Activated CD8-positive, alpha-beta T cell treated with anti-CD3 and anti-CD28 coated beads, Interleukin-2, amount 10 ng/mL, durations not matched to agents 7 days and 5 days (primary cell): ENCODE measurements around the gene CEP83. TPM values are rescaled to one million over a fixed set of nuclear protein-coding genes. Genes with fewer than 3 reads are reported as not detected.
A peak's percentile ranks its signal among the peaks of the same experiment; 100 is the strongest.
"Not testable (repeated sequence)": the region's sequence is repeated elsewhere in the genome, so short reads cannot be mapped to it uniquely, and the experiment has no call there.

Experiments used
- ATAC-seq: fragments of 150-1000 bp; cut with Tn5 transposase; one replicate; pipeline ENCODE4 v1.10.0; 2021; ENCODE audit warnings: moderate library complexity
- CTCF ChIA-PET: fragments of 350-600 bp; sonication (Branson Sonifier 250); formaldehyde crosslinking; loops from one replicate; lab custom pipeline; 2021; ENCODE audit warnings: antibody characterized with exemption; lab: Charles Lee
- POLR2A ChIA-PET: fragments of 350-600 bp; sonication (Branson Sonifier 250); formaldehyde crosslinking; loops from one replicate; lab custom pipeline; 2021; ENCODE audit warnings: antibody characterized with exemption; lab: Charles Lee
- DNase-seq: peaks from one replicate; pipeline ENCODE4 v3.0.0-alpha.2; 2020
- H3K27ac Mint-ChIP-seq: one replicate; pipeline ENCODE4 v1.8.0; 2021; ENCODE audit warnings: mild to moderate bottlenecking, mixed read lengths
- H3K27me3 Mint-ChIP-seq: one replicate; pipeline ENCODE4 v1.8.0; 2021; ENCODE audit warnings: low read depth, mixed read lengths
- H3K36me3 Mint-ChIP-seq: one replicate; pipeline ENCODE4 v1.8.0; 2021; ENCODE audit warnings: low read depth, mixed read lengths
- H3K4me1 Mint-ChIP-seq: one replicate; pipeline ENCODE4 v1.8.0; 2021; ENCODE audit warnings: low read depth, mixed read lengths
- H3K4me3 Mint-ChIP-seq: one replicate; pipeline ENCODE4 v1.8.0; 2021; ENCODE audit warnings: mild to moderate bottlenecking, mixed read lengths
- H3K9me3 Mint-ChIP-seq: one replicate; pipeline ENCODE4 v1.8.0; 2022; ENCODE audit warnings: mixed read lengths; ENCODE audit not compliant: insufficient read depth
- total RNA-seq, 2 experiments: library from RNA; stranded (reverse); gene quantifications; one replicate each; pipeline ENCODE4 v1.2.3, GENCODE V29; 2021

CEP83 gene
- total RNA-seq, 2 experiments from 2014 or later = 23.4 to 23.9 TPM

DNA sequence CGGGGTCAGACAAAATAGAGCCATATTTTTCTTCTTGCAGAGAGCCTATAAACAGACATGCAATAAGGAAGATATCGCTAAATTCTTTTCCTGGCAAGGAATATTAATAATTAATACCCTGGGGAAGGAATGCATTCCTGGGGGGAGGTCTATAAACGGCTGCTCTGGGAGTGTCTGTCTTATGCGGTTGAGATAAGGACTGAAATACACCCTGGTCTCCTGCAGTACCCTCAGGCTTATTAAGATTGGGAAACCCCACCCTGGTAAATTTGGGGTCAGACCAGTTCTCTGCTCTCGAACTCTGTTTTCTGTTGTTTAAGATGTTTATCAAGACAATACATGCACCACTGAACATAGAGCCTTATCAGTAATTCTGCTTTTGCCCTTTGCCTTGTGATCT, 61.0 kb downstream of the CEP83 start:
- DNase-seq, H3K4me1 Mint-ChIP-seq, H3K4me3 Mint-ChIP-seq, ATAC-seq, H3K27me3 Mint-ChIP-seq, POLR2A ChIA-PET, CTCF ChIA-PET, H3K27ac Mint-ChIP-seq: not testable (repeated sequence)
- peaks cover 59% of the 10 kb centered on the region for H3K36me3 Mint-ChIP-seq
- H3K9me3 Mint-ChIP-seq = peaks cover 25% of the 10 kb centered on the region

DNA sequence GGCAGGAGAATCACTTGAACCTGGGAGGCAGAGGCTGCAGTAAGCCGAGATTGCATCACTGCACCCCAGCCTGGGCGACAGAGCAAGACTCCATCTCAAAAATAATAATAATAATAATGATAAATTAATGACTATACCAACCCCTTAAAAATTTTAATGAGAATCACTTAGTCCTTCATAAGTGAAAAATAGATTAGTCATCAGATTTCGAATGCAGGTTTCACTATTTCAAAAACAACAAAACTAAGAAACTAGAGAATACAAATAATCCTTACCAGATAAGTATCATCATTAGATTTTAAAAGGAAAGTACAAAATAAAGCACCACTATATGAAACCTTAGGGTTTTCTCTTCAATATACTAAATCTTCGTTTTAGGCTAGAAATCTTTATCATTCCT, 62.3 kb downstream of the CEP83 start:
- H3K27ac Mint-ChIP-seq = no peak overlapping the region
- H3K27me3 Mint-ChIP-seq = no peaks in the 10 kb centered on the region
- peaks cover 25% of the 10 kb centered on the region for H3K9me3 Mint-ChIP-seq
- ATAC-seq (no peak), DNase-seq (no peak)
- POLR2A ChIA-PET = no interaction called here
- H3K36me3 Mint-ChIP-seq = peaks cover 58% of the 10 kb centered on the region
- CTCF ChIA-PET = no interaction called here
- no peaks in the 10 kb centered on the region for H3K4me1 Mint-ChIP-seq
- H3K4me3 Mint-ChIP-seq = no peak overlapping the region

DNA sequence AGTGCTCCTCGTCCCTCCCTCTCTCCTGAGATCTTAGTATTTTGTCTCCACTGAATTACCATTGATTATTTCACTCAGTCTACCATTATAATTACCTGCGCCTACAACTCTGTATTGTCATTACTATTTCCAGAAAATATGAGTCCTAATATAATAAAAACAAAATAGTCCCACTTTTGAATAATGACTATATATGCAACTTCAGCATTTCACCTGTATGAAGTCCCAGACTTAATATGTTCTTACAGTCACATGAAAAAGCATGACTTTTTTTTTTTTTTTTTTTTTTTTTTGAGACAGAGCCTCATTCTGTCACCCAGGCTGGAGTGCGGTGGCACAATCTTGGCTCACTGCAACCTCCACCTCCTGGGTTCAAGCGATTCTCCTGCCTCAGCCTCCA, 63.7 kb downstream of the CEP83 start:
- Mint-ChIP-seq H3K36me3 (peaks cover 53% of the 10 kb centered on the region), H3K9me3 (peaks cover 18% of the 10 kb centered on the region)
- H3K4me3 Mint-ChIP-seq, H3K27me3 Mint-ChIP-seq, POLR2A ChIA-PET, CTCF ChIA-PET, H3K27ac Mint-ChIP-seq, ATAC-seq, DNase-seq, H3K4me1 Mint-ChIP-seq: not testable (repeated sequence)

DNA sequence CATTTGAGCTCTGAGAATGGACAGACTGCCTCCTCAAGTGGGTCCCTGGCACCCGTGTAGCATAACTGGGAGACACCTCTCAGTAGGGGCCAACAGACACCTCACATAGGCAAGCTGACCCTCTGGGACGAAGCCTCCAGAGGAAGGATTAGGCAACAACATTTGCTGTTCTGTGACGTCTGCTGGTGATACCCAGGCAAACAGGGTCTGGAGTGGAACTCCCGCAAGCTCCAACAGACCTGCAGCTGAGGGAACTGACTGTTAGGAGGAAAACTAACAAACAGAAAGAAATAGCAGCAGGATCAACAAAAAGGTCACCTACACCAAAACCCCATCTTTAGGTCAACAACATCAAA, 69.6 kb downstream of the CEP83 start:
- H3K27me3 Mint-ChIP-seq = no peaks in the 10 kb centered on the region
- H3K27ac Mint-ChIP-seq = no peak overlapping the region
- no peaks in the 10 kb centered on the region for H3K4me1 Mint-ChIP-seq
- H3K36me3 Mint-ChIP-seq = peaks cover 48% of the 10 kb centered on the region
- ChIA-PET CTCF (no interaction called here), POLR2A (no interaction called here)
- ATAC-seq = no peak
- H3K4me3 Mint-ChIP-seq = no peak overlapping the region
- no peak for DNase-seq
- peaks cover 7% of the 10 kb centered on the region for H3K9me3 Mint-ChIP-seq

DNA sequence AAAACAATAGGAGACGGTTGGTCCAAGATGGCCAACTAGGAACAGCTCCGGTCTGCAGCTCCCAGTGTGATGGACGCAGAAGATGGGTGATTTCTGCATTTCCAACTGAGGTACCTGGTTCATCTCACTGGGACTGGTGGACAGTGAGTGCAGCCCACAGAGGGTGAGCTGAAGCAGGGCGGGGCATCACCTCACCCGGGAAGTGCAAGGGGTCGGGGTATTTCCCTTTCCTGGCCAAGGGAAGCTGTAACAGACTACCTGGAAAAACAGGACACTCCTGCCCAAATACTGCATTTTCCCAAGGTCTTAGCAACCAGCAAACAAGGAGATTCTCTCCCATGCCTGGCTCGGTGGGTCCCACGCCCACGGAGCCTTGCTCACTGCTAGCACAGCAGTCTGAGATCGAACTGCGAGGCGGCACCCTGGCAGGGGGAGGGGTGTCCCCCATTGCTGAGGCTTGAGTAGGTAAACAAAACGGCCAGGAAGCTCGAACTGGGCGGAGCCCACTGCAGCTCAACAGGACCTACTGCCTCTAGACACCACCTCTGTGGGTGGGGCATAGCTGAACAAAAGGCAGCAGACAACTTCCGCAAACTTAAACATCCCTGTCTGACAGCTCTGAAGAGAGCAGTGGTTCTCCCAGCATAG, 70.1 kb downstream of the CEP83 start:
- ATAC-seq, CTCF ChIA-PET, POLR2A ChIA-PET, DNase-seq, H3K4me1 Mint-ChIP-seq, H3K27ac Mint-ChIP-seq, H3K4me3 Mint-ChIP-seq, H3K27me3 Mint-ChIP-seq: not testable (repeated sequence)
- peaks cover 49% of the 10 kb centered on the region for H3K36me3 Mint-ChIP-seq
- H3K9me3 Mint-ChIP-seq = peaks cover 12% of the 10 kb centered on the region

DNA sequence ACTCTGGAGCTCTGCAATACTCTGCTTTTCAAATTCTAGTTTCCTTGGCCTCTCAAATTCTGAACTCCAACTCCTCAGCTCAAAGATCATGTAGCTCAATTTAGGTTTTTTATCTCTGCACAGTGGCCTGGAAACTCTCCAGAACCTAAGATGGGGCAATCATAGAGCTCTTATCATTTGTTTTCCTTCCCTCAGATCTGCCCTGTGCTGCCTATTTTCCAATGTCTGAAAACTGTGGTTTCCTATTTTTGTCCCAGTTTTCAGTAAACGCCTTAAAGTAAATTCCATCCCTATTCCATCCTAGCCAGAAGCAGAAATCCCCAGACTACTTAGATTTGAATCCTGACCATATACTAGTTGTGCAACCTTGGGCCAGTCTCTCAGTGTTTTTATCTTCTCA, 73.2 kb downstream of the CEP83 start:
- Mint-ChIP-seq H3K4me1 (no peaks in the 10 kb centered on the region), H3K9me3 (peaks cover 26% of the 10 kb centered on the region), H3K4me3 (no peak overlapping the region), H3K27ac (no peak overlapping the region), H3K27me3 (no peaks in the 10 kb centered on the region), H3K36me3 (peaks cover 51% of the 10 kb centered on the region)
- DNase-seq (no peak), ATAC-seq (no peak)
- POLR2A ChIA-PET = interaction anchor here (1.0 kb wide), 1 partner anchor 123 kb away, joined by 3 read pairs; no protein-coding TSS in a partner anchor
- CTCF ChIA-PET = no interaction called here

DNA sequence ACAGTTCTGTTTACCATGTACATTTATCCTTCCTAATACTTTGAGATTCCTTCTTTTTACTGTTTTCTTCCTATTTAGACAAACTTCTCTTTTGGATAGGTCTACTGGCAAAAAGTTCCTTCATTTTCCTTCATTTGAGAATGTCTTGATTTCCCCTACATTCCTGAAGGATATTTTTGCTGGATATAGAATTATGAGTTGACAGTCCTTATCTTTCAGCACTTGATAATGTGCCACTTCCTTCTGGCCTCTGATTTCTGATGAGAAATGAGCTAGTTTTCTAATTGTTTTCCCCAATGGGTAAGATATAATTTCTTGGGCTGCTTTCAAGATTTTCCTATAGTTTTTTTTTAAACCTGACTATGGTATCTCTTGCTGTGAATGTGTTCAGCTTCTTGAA, 75.6 kb downstream of the CEP83 start:
- ChIA-PET POLR2A (interaction anchor here (1.1 kb wide), 1 partner anchor 22 kb away, joined by 5 read pairs; no protein-coding TSS in a partner anchor), CTCF (no interaction called here)
- ATAC-seq (no peak), DNase-seq (no peak)
- Mint-ChIP-seq H3K27ac (no peak overlapping the region), H3K4me1 (peaks cover 8% of the 10 kb centered on the region), H3K9me3 (peaks cover 26% of the 10 kb centered on the region), H3K4me3 (no peak overlapping the region), H3K27me3 (no peaks in the 10 kb centered on the region), H3K36me3 (peaks cover 52% of the 10 kb centered on the region)

DNA sequence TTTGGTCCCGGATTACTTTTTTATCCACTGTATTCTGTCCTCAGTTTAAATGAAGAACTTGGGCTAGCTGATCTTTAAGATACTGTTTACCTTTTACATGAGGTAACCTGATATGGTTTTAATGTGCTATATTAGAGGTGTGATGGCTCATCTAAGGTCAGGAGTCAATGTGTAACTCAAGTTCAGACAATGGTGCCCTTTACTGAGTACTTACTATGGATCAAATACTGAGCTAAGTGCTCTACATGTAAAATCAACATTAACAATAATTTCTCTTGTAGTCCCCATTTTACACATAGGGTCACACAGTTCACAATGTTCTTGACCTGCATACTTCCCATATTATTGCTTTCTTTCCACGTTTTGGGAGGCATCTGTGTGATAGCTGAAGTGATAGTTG, 79.2 kb downstream of the CEP83 start:
- no peak for ATAC-seq
- H3K4me3 Mint-ChIP-seq = no peak overlapping the region
- H3K9me3 Mint-ChIP-seq = peaks cover 21% of the 10 kb centered on the region
- H3K36me3 Mint-ChIP-seq = peaks cover 42% of the 10 kb centered on the region
- ChIA-PET CTCF (interaction anchor here (0.5 to 1.1 kb wide), 2 partner anchors 16 to 56 kb away, joined by 3 read pairs; no protein-coding TSS in a partner anchor), POLR2A (no interaction called here)
- DNase-seq = no peak
- H3K27ac Mint-ChIP-seq = no peak overlapping the region
- H3K4me1 Mint-ChIP-seq = peaks cover 8% of the 10 kb centered on the region
- H3K27me3 Mint-ChIP-seq = no peaks in the 10 kb centered on the region

DNA sequence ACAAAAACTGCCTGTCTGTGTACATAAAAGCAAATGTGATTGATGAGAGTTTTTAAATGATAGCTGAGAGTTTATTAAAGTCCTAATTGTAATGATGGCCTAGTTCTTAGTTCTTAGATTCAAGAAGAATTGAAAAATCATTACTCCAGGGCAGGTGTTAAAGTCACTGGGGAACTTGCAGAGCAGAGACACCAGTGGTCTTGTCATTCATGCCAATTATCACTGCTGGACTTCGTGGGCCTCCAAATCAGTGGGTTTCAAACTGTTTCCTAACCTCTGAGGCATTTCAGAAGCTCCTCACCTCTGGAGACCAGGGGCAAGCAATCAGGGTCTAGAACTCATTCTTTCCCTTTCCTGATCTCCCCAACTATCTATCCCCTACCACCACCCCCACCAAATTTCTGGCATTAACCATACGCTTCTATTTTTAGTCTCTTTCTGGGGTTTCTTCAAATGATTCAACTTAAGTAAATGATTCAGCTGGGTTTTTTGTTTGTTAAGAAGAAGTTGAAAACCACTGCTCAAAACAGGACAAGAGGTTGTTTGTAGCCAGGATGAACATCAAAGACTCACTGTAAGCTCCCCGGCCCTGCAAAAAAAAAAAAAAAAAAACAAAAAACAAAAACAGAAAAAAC, 80.1 kb downstream of the CEP83 start:
- CTCF ChIA-PET = interaction anchor here (1.0 to 1.1 kb wide), 2 partner anchors 15 to 117 kb away, joined by 3 to 4 read pairs; no protein-coding TSS in a partner anchor
- POLR2A ChIA-PET = no interaction called here
- no peak for DNase-seq
- Mint-ChIP-seq H3K27ac (no peak overlapping the region), H3K9me3 (peaks cover 14% of the 10 kb centered on the region), H3K4me3 (no peak overlapping the region), H3K27me3 (no peaks in the 10 kb centered on the region), H3K36me3 (peaks cover 39% of the 10 kb centered on the region), H3K4me1 (peaks cover 8% of the 10 kb centered on the region)
- ATAC-seq = no peak

DNA sequence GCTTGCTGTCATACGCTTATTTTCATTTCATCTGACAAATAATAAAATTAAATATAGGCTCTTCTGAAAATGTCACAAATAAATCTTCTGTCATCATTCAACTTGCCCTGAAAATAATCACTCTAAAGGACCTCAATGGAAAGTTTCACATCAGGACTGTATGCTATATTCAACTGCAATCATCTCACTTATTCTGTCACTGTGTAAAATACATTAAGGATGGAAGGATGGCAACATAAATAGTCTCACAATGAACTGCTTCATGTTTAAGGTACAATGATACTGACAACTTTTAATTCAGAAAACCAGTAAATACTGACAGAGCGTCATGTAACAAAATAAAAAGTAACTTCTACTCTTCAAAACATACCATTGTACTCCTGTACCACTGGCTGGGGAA, 82.1 kb downstream of the CEP83 start:
- Mint-ChIP-seq H3K4me1 (peaks cover 13% of the 10 kb centered on the region), H3K27me3 (no peaks in the 10 kb centered on the region), H3K9me3 (no peaks in the 10 kb centered on the region), H3K27ac (no peak overlapping the region), H3K36me3 (peaks cover 30% of the 10 kb centered on the region), H3K4me3 (no peak overlapping the region)
- no peak for ATAC-seq
- no peak for DNase-seq
- ChIA-PET CTCF (no interaction called here), POLR2A (no interaction called here)

DNA sequence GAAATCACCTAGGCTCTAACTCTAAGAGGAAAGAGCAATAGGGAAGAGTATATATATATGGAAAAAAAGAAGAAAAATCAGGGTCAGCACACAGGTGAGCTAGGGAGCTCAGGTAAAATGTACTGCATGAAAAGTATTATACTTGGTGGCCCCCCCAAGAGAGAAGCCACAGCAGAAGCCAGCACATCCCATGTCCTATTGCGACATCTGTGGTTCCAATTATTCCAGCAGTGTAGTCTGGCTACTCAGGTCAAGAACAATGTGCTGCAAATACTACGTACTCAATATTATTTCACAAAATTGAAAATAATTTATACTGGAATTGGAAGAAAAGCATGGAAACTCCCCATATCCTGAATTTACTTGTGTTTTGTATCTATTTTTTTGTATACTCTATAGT, 85.5 kb downstream of the CEP83 start:
- ChIA-PET CTCF (no interaction called here), POLR2A (no interaction called here)
- DNase-seq (no peak), ATAC-seq (no peak)
- no peak overlapping the region for H3K27ac Mint-ChIP-seq
- no peaks in the 10 kb centered on the region for H3K27me3 Mint-ChIP-seq
- H3K36me3 Mint-ChIP-seq = peaks cover 34% of the 10 kb centered on the region
- H3K4me3 Mint-ChIP-seq = no peak overlapping the region
- no peaks in the 10 kb centered on the region for H3K9me3 Mint-ChIP-seq
- H3K4me1 Mint-ChIP-seq = peaks cover 8% of the 10 kb centered on the region

DNA sequence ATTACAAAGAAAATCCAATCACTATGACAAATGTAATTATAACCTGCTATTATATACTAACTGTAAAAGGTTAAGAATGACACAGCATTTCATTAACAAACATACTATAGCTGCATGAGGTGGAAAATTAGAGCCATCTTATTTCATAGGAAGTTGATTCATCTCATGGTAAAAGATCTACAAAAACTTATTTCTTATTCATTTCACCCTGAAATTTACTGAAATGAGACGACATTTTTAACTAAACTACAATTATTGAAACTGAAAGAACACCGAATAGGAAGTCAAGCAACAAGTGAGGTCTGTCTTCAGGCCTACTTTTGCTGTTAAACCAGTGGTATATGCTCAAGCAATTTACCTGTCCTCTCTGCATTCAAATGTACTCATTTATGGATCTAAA, 87.2 kb downstream of the CEP83 start:
- CTCF ChIA-PET = no interaction called here
- H3K27ac Mint-ChIP-seq = peak overlapping the region; percentile 74
- H3K36me3 Mint-ChIP-seq = peaks cover 30% of the 10 kb centered on the region
- no peak for ATAC-seq
- POLR2A ChIA-PET = no interaction called here
- peaks cover 8% of the 10 kb centered on the region for H3K4me1 Mint-ChIP-seq
- H3K4me3 Mint-ChIP-seq = no peak overlapping the region
- no peak for DNase-seq
- no peaks in the 10 kb centered on the region for H3K9me3 Mint-ChIP-seq
- no peaks in the 10 kb centered on the region for H3K27me3 Mint-ChIP-seq
